ENCODE results near the gene NAP1L5. TPM values are rescaled to one million over a fixed set of nuclear protein-coding genes. Genes with fewer than 3 reads are reported as not detected.
A peak's percentile ranks its signal among the peaks of the same experiment; 100 is the strongest.

Gene NAP1L5, protein sequence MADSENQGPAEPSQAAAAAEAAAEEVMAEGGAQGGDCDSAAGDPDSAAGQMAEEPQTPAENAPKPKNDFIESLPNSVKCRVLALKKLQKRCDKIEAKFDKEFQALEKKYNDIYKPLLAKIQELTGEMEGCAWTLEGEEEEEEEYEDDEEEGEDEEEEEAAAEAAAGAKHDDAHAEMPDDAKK
- 1 to 10 TPM; 8.6 to 9.2 TPM for total RNA-seq
- 4.4 to 10.8 reads per million in 2 donors for total RNA-seq

DNA sequence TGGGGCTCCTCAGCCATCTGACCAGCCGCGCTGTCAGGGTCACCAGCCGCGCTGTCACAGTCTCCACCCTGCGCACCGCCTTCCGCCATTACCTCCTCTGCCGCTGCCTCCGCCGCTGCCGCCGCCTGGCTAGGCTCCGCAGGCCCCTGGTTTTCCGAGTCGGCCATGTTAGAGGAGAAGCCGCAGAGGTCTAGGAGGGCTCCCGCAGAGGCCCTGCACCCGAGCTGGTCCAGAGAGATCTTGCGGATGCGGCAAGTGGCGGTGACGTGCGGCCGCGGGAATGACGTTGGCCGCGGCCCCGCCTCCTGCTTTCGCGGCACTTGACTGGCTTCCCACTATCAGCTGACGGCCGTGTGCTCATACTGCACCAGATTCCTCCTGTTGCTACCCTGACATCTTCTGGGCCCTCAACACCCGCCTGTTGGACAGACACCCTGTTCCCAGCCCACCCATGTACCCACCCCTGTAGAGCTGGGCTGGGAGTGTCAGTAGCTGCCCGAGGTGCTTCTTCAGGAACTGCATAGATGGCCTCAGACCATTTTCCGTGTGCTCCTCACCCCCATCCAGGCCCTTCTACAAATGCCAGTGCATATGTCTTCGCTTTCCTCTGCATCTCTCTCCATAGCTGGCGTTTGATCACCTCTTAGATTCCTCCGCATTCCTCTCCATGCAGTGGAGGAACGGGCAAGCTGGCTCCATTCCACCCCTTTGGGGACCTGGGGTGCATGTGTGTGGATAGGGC is at the start of gene NAP1L5:
Gene NAP1L5 (minus strand): TSS at position 242 of the 742 bp plus-strand sequence. CDS start 75 bp downstream, at position 167.
- H3K36me3 Mint-ChIP-seq (ENCODE audit: low read depth): peaks cover 2% of the 10 kb centered on the region
- DNase-seq: peak; percentile 60 to 67 (median 66)
- peaks cover 9% of the 10 kb centered on the region for H3K4me1 Mint-ChIP-seq

DNA sequence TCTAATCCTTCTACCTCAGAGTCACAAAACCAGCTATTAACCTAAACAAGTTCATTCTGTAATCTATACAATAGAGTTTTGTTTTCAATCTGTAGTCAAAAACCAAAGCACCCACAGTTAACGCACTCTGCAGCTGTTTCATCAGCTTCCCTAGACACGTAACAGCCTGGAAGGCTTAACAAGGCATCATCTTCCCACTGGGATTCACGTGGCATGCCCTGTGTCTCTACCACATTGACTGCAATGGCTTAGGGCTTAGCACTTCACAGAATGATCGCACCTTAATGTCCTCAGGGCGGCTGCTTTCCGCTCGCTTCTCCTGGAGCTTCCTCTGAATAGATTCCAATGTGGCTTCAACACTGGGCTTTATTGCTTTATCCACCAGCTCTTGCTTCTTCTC is 49.7 kb upstream of the NAP1L5 start:
- Mint-ChIP-seq H3K4me1 (no peaks in the 10 kb centered on the region), H3K27me3 (no peaks in the 10 kb centered on the region), H3K4me3 (no peak overlapping the region), H3K27ac (no peak overlapping the region), H3K36me3 (ENCODE audit: low read depth) (no peaks in the 10 kb centered on the region)
- DNase-seq (no peak), ATAC-seq (no peak)
- H3K9me3 ChIP-seq (ENCODE audit: control insufficient read depth, low read length, poor library complexity, severe bottlenecking): no peaks in the 10 kb centered on the region

More for the DNA sequence above, at the start of gene NAP1L5:
- H3K4me3 Mint-ChIP-seq: peak within 1 kb of the TSS; percentile 91
- H3K27me3 Mint-ChIP-seq: no peaks in the 10 kb centered on the region
- ATAC-seq: peak; percentile 94
- H3K27ac Mint-ChIP-seq: peak within 1 kb of the TSS; percentile 94
- no peaks in the 10 kb centered on the region for H3K9me3 ChIP-seq (ENCODE audit: control insufficient read depth, low read length, poor library complexity, severe bottlenecking)

DNA sequence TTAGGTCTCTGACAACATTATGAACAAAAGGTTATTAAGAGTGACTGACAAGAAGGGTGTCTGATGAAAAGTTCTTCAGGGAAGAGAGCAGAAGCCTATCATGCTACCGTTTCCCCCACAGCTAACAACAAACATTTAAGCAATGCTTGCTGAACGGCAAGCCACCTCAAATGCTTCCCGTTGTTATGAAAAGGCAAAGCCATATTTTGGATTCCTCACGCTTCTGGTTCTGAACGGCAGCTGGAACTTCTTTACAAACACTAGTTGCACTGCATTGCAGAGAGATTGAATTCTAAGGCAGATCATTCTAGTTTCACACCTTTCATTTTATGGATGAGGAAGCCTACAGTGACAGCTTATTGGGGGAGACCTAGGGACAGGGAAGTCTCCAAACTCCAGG is 48.6 kb upstream of the NAP1L5 start:
- no peak overlapping the region for H3K27ac Mint-ChIP-seq
- no peaks in the 10 kb centered on the region for H3K36me3 Mint-ChIP-seq (ENCODE audit: low read depth)

DNA sequence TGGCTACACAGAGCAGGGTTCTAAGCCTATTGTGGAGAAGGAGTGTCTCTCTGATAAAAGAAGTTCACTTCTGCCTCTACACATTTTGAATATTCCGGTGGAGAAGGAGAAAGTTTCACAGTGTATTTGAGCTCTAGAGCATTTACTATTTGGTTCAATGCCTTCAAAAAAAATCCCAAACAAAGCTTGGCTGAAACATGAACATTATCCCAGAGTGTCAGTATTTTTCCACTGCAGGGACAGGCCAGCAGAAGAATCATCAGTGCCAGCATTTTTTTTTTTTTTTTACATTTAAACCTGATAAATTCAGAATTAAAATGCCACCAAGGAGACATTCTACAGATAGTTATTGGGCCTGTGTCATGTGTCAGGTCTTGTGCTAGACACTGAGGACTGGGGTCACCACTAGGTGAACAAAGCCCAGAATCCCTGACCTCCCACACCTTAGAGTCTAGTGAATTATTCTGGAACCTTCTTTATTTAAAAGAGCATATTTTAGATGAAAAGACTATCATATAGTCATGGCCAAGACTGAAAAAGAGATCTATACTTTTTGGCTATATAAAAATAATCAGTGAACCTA is 48.0 kb upstream of the NAP1L5 start:
- Mint-ChIP-seq H3K4me1 (no peaks in the 10 kb centered on the region), H3K27ac (no peak overlapping the region), H3K4me3 (no peak overlapping the region), H3K27me3 (no peaks in the 10 kb centered on the region), H3K36me3 (ENCODE audit: low read depth) (no peaks in the 10 kb centered on the region)
- H3K9me3 ChIP-seq (ENCODE audit: control insufficient read depth, low read length, poor library complexity, severe bottlenecking): no peaks in the 10 kb centered on the region
- ATAC-seq (no peak), DNase-seq (no peak)

More for the DNA sequence above, 48.6 kb upstream of the NAP1L5 start:
- H3K4me1 Mint-ChIP-seq: no peaks in the 10 kb centered on the region
- DNase-seq: no peak
- H3K27me3 Mint-ChIP-seq: no peaks in the 10 kb centered on the region
- ATAC-seq: no peak
- no peak overlapping the region for H3K4me3 Mint-ChIP-seq
- H3K9me3 ChIP-seq (ENCODE audit: control insufficient read depth, low read length, poor library complexity, severe bottlenecking): no peaks in the 10 kb centered on the region

DNA sequence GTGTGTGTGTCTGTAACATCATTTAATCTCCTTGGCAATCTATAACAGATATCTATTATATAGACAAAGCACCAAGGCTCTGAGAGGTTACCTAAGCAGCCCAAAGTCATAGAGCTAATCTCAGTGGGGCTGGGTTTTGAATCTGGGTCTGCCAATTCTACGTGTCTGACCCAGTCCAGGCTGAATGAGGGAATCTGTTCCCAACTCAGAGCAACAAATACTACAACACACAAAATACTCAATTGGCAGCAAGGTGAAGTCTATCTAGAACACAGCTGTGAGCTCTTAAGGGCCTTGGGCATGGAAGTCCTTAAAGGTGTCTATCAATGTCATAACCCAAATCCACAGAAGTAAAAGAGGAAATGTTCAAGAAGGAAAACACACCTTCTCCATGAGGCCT is 47.5 kb upstream of the NAP1L5 start:
- DNase-seq (no peak), ATAC-seq (no peak)
- no peaks in the 10 kb centered on the region for H3K4me1 Mint-ChIP-seq
- no peak overlapping the region for H3K4me3 Mint-ChIP-seq
- no peaks in the 10 kb centered on the region for H3K36me3 Mint-ChIP-seq (ENCODE audit: low read depth)
- H3K9me3 ChIP-seq (ENCODE audit: control insufficient read depth, low read length, poor library complexity, severe bottlenecking): no peaks in the 10 kb centered on the region
- no peak overlapping the region for H3K27ac Mint-ChIP-seq
- no peaks in the 10 kb centered on the region for H3K27me3 Mint-ChIP-seq

DNA sequence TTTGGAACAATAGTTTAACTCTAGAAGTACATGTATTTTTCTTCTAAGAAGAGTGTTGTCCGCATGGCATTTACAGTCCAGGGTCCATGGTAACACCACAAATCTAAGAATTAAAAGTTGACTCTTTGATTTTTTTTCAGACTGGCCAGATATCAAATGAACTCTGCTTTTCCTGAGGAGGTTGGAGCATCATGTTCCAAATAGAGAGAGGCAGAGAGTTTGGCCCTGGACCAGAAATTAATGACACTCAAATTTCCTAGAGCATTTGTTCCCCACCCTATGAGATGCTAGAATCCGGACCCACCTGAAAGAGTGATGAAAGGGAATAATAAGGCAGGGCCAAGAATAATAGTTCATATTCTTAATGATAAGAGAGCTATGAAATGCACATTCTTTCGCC is 47.0 kb upstream of the NAP1L5 start:
- Mint-ChIP-seq H3K27me3 (no peaks in the 10 kb centered on the region), H3K27ac (no peak overlapping the region), H3K4me1 (no peaks in the 10 kb centered on the region), H3K36me3 (ENCODE audit: low read depth) (no peaks in the 10 kb centered on the region), H3K4me3 (no peak overlapping the region)
- H3K9me3 ChIP-seq (ENCODE audit: control insufficient read depth, low read length, poor library complexity, severe bottlenecking): no peaks in the 10 kb centered on the region
- DNase-seq (no peak), ATAC-seq (no peak)

DNA sequence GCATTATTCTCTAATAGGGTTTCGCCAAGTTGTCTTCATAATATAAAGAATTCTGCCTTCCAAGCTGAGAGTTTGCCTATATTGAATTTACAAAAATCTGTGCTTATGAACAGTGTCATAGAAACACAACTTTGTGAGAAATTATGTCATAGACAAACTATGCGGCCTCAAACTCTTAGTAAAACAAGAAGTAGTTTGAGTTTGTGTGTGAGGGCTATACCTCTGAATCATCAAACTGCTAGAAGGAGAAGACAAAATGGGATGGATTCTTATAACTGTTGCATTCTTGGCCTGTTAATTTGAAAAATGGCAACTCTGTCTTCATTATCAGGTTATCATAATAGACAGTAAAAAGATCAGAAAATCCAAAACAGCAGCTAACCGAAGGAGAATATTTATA is 46.1 kb upstream of the NAP1L5 start:
- H3K4me1 Mint-ChIP-seq: no peaks in the 10 kb centered on the region
- no peak overlapping the region for H3K4me3 Mint-ChIP-seq
- H3K9me3 ChIP-seq (ENCODE audit: control insufficient read depth, low read length, poor library complexity, severe bottlenecking): no peaks in the 10 kb centered on the region
- H3K27ac Mint-ChIP-seq: no peak overlapping the region
- DNase-seq (no peak), ATAC-seq (no peak)
- H3K27me3 Mint-ChIP-seq: no peaks in the 10 kb centered on the region
- H3K36me3 Mint-ChIP-seq (ENCODE audit: low read depth): no peaks in the 10 kb centered on the region

DNA sequence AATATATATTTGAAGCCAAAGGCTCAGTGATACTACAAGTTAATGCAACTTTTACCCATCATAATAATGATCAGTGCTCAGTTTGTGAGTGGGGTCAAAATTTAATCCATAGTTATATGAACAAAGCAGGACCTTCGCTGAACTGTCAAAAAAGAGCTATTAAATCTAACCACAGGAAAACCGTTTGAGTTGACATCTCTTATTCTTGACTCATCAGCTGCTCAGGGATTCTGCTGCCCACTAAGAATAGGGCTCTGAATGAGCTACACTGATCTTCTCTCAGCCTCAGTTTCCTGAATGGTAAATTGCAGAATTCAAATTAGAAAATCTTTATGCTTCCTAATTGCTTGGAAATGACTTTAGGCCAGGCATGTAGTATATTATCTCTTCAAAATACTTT is 44.9 kb upstream of the NAP1L5 start:
- H3K9me3 ChIP-seq (ENCODE audit: control insufficient read depth, low read length, poor library complexity, severe bottlenecking): no peaks in the 10 kb centered on the region
- H3K4me3 Mint-ChIP-seq: no peak overlapping the region
- H3K36me3 Mint-ChIP-seq (ENCODE audit: low read depth): no peaks in the 10 kb centered on the region
- no peak overlapping the region for H3K27ac Mint-ChIP-seq
- no peaks in the 10 kb centered on the region for H3K27me3 Mint-ChIP-seq
- ATAC-seq (no peak), DNase-seq (no peak)
- H3K4me1 Mint-ChIP-seq: peaks cover 6% of the 10 kb centered on the region

DNA sequence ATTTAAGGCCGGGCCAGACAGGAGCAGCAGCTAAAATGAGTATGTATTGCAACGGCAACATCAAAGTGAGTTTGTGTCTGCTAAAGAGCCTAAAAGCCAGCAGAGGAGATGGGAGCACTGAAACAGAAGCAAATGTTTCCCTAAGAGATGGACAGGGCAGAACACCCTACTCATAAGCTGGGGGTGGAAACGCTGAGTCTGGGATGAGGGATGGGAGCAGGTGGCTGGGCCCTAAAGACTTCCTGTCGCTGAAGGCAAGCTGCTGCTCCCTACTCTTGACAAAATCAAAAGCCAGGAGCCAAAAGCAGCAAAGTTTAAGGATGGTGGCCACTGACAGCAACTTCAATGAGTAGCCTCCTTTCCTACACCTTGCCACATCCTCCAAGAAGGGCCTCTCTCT is 40.6 kb upstream of the NAP1L5 start:
- DNase-seq: no peak
- ATAC-seq: no peak

DNA sequence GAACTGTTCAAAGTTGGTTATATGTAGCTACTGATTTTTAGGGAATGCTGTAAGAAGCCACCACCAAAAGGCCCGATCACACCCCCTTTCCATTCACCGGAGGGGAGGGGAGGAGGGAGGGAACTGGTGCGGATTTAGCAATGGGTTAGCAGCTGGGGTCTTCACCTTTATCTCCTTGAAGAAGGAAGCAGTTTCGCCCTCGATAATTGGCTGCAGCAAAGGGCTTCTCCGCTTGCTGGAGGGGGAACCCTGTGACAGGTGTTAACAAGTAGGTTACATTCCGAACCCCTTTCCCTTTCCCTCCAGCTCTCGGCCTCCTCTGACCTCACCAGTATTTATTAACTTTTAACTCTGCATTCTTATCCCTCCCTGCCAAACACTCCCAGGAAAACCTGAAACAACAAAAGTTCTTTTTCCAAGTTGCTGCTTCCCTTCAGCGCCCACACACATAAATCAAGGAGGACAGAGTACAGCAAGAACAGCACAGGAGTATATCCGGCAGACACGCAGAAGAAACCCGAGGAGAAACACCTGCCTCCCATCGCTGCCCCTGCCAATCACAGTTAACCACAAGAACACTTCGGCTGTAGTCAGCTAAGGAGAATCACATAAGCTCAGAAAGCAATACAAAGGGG is 39.8 kb upstream of the NAP1L5 start:
- H3K4me1 Mint-ChIP-seq: peaks cover 10% of the 10 kb centered on the region
- peak overlapping the region; percentile 36 for H3K4me3 Mint-ChIP-seq
- H3K27me3 Mint-ChIP-seq: no peaks in the 10 kb centered on the region
- no peaks in the 10 kb centered on the region for H3K9me3 ChIP-seq (ENCODE audit: control insufficient read depth, low read length, poor library complexity, severe bottlenecking)
- ATAC-seq (peak; percentile 71), DNase-seq (no peak)
- H3K27ac Mint-ChIP-seq: peak overlapping the region; percentile 45
- H3K36me3 Mint-ChIP-seq (ENCODE audit: low read depth): no peaks in the 10 kb centered on the region

More for the DNA sequence above, 40.6 kb upstream of the NAP1L5 start:
- Mint-ChIP-seq H3K27ac (peak overlapping the region; percentile 45), H3K36me3 (ENCODE audit: low read depth) (no peaks in the 10 kb centered on the region), H3K27me3 (no peaks in the 10 kb centered on the region), H3K4me3 (no peak overlapping the region), H3K4me1 (peaks cover 10% of the 10 kb centered on the region)
- no peaks in the 10 kb centered on the region for H3K9me3 ChIP-seq (ENCODE audit: control insufficient read depth, low read length, poor library complexity, severe bottlenecking)

DNA sequence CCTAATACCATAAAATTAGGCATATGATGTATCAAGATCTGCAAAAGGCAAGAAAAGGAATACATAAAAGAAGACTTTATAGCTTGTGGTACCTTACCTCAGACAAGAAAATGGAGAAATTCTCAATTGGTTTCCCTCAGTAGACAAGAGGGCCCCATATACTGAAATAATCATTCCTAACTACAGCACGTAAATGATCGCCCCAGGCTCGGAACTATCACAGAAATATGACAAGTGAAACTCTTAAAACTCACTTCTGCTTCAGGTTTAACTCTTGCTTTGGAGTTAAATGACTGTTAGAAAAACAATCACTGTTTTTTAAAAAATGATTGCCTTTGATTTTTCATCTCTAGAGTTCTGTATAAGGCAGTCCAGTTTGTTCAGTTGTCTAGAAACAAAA is 38.6 kb upstream of the NAP1L5 start:
- DNase-seq (no peak), ATAC-seq (no peak)
- Mint-ChIP-seq H3K4me3 (no peak overlapping the region), H3K27me3 (no peaks in the 10 kb centered on the region), H3K4me1 (peaks cover 10% of the 10 kb centered on the region), H3K27ac (no peak overlapping the region), H3K36me3 (ENCODE audit: low read depth) (no peaks in the 10 kb centered on the region)
- no peaks in the 10 kb centered on the region for H3K9me3 ChIP-seq (ENCODE audit: control insufficient read depth, low read length, poor library complexity, severe bottlenecking)

DNA sequence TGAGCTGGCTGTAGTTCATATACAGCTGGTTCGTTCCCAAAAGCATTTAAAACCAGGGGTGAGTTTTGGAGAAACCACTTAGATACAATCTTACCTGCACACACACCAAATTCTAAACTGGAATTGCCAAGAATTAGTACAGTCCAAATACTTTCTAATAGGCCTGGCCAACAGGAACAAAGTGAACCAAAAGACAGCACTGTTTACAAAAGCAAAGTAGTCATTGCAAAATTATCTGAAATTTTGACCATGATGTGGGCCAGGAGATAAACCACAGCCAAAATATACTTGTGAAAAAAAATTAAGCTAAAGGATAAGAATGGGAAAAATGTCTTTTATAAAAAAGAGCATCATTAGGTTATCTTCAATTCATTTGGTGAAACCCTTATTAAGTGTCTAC is 37.9 kb upstream of the NAP1L5 start:
- peaks cover 10% of the 10 kb centered on the region for H3K4me1 Mint-ChIP-seq
- H3K27ac Mint-ChIP-seq: no peak overlapping the region
- H3K9me3 ChIP-seq (ENCODE audit: control insufficient read depth, low read length, poor library complexity, severe bottlenecking): no peaks in the 10 kb centered on the region
- ATAC-seq (no peak), DNase-seq (no peak)
- no peaks in the 10 kb centered on the region for H3K36me3 Mint-ChIP-seq (ENCODE audit: low read depth)
- no peaks in the 10 kb centered on the region for H3K27me3 Mint-ChIP-seq
- no peak overlapping the region for H3K4me3 Mint-ChIP-seq

DNA sequence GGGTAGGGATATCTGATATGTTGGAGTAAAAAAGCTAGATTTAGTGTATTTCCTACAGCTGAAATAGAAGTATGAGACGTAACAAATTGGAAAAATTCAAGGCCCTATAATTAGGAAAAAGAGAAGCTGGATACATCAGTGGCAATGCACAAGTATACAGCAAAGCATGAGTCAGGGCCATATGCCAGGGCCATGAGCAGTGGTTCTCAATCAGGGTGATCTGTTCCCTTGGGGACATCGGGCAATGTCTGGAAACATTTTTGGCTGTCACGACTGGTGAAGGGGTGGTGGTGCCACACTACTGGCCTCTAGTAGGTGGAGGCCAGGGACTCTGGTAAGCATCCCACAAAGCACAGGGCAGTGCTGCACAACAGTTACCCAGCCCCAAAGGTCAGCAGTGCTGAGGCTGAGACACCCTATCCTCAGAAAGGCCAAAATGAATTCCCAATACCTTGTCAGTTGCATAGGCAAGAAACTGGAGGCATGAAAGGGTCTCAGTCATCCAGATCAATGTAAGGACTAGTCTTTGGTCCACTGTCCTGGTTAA is 36.8 kb upstream of the NAP1L5 start:
- no peaks in the 10 kb centered on the region for H3K36me3 Mint-ChIP-seq (ENCODE audit: low read depth)
- H3K27ac Mint-ChIP-seq: no peak overlapping the region
- no peak for DNase-seq
- no peaks in the 10 kb centered on the region for H3K9me3 ChIP-seq (ENCODE audit: control insufficient read depth, low read length, poor library complexity, severe bottlenecking)
- peaks cover 10% of the 10 kb centered on the region for H3K4me1 Mint-ChIP-seq
- no peak for ATAC-seq
- H3K27me3 Mint-ChIP-seq: no peaks in the 10 kb centered on the region
- no peak overlapping the region for H3K4me3 Mint-ChIP-seq

Measured in T-helper 17 cell (primary cell).